ENCODE results near the gene FBH1.

GRCh38 chr10:5933909-5934546, 44.0 kb downstream of the FBH1 start:
- TF ChIP-seq CTCF (IDR thresholded peaks at IDR 0.05; ENCODE audit: insufficient read depth, low read depth, low read length) (no peak), EZH2 (IDR thresholded peaks at IDR 0.05; ENCODE audit: insufficient read depth, low read length) (no peak)
